ENCODE data around the gene GLP2R. TPM values are rescaled to one million over a fixed set of nuclear protein-coding genes. Genes with fewer than 3 reads are reported as not detected.
A peak's percentile ranks its signal among the peaks of the same experiment; 100 is the strongest.

Gene GLP2R
- 0.06 and 0.22 TPM in 2 replicates for total RNA-seq (2014; rRNA removed)
- percentile 17 among the genes with signal in this experiment for Bru-seq, nascent RNA
- BruChase-seq, experiment 1, labeled RNA remaining after a 6-hour chase: percentile 23 among the genes with signal in this experiment
- percentile 17 among the genes with signal in this experiment for BruChase-seq, experiment 2, labeled RNA remaining after a 2-hour chase
- long read RNA-seq, partial matches to known transcripts: 1 of 1 reads
- long read RNA-seq, other reads (novel, unspliced or antisense): 0 of 1 reads

GRCh38 chr17:9825641-9826150, at the start of gene GLP2R:
Gene GLP2R (plus strand): TSS chr17:9825924. CDS start chr17:9826064, 140 bp downstream.
- Histone ChIP-seq H3K4me2 (ENCODE audit: low read length) (no peak within 1 kb of the TSS), H3K4me1 (ENCODE audit: insufficient read depth, low read length) (no peaks in the 10 kb centered on the region), H3K9me2 (replicated peaks; ENCODE audit: low read length) (no peaks in the 10 kb centered on the region), H3K9ac (ENCODE audit: low read length) (no peak within 1 kb of the TSS), H3K4me3 (ENCODE audit: low read length) (no peak within 1 kb of the TSS), H3K79me2 (ENCODE audit: low read length) (no peaks in the 10 kb centered on the region), H3K27ac (ENCODE audit: low read length) (no peak within 1 kb of the TSS), H4K20me1 (ENCODE audit: low read length) (no peaks in the 10 kb centered on the region), H3K27me3 (ENCODE audit: low read length) (no peaks in the 10 kb centered on the region), H2AFZ (ENCODE audit: low read length) (no peak within 1 kb of the TSS), H3F3A (ENCODE audit: low read length, unreplicated experiment) (no peaks in the 10 kb centered on the region), H3K36me3 (ENCODE audit: low read depth, low read length) (no peaks in the 10 kb centered on the region), H3K9me3 (ENCODE audit: low read length) (no peaks in the 10 kb centered on the region)
- intact Hi-C loops (cut with micrococcal nuclease): no loop called here
- BruUV-seq (replicated peaks): no TSS peak
- TF ChIP-seq, protein P1, sequence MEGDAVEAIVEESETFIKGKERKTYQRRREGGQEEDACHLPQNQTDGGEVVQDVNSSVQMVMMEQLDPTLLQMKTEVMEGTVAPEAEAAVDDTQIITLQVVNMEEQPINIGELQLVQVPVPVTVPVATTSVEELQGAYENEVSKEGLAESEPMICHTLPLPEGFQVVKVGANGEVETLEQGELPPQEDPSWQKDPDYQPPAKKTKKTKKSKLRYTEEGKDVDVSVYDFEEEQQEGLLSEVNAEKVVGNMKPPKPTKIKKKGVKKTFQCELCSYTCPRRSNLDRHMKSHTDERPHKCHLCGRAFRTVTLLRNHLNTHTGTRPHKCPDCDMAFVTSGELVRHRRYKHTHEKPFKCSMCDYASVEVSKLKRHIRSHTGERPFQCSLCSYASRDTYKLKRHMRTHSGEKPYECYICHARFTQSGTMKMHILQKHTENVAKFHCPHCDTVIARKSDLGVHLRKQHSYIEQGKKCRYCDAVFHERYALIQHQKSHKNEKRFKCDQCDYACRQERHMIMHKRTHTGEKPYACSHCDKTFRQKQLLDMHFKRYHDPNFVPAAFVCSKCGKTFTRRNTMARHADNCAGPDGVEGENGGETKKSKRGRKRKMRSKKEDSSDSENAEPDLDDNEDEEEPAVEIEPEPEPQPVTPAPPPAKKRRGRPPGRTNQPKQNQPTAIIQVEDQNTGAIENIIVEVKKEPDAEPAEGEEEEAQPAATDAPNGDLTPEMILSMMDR (conservative IDR thresholded peaks at IDR 0.05; ENCODE audit: low read depth, low read length): no peak
- no peak for TF ChIP-seq EZH2phosphoT487 (IDR thresholded peaks at IDR 0.05; ENCODE audit: borderline replicate concordance, low read length)
- DNase-seq: no peak
- ChIA-PET POLR2A (ENCODE audit: unreplicated experiment) (no interaction called here), CTCF (no interaction called here)
- ATAC-seq: no peak

DNA sequence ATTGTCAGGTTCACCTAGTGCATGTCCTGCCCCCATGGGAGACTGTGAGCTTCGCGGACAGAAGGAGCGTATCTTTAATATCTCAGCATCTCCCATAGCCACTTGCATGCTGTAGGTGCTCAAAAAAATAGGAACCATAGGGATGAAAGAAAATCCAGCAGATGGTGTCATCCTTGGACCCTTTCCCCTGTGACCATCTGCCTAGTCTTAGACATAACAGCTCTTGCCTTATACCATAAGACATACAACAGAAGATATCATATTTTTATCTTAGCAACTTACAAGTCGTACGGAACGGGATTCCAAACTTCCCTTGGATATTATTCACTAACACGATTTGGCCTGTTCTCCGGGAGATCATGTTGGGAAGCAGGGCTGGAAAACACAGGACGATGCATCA, 48.8 kb upstream of the GLP2R start:
- Histone ChIP-seq H3K27me3 (ENCODE audit: low read length) (peaks cover 36% of the 10 kb centered on the region), H2AFZ (ENCODE audit: low read length) (no peak overlapping the region), H3K79me2 (ENCODE audit: low read length) (no peaks in the 10 kb centered on the region), H3K4me2 (ENCODE audit: low read length) (no peak overlapping the region), H3K9ac (ENCODE audit: low read length) (no peak overlapping the region), H3K36me3 (ENCODE audit: low read depth, low read length) (no peaks in the 10 kb centered on the region), H3K4me3 (ENCODE audit: low read length) (no peak overlapping the region), H3K4me1 (ENCODE audit: insufficient read depth, low read length) (no peaks in the 10 kb centered on the region), H3K27ac (ENCODE audit: low read length) (no peak overlapping the region), H3F3A (ENCODE audit: low read length, unreplicated experiment) (no peaks in the 10 kb centered on the region), H4K20me1 (ENCODE audit: low read length) (no peaks in the 10 kb centered on the region), H3K9me3 (ENCODE audit: low read length) (no peaks in the 10 kb centered on the region), H3K9me2 (replicated peaks; ENCODE audit: low read length) (no peaks in the 10 kb centered on the region)
- intact Hi-C loops (cut with micrococcal nuclease): no loop called here
- no TSS peak for BruUV-seq (replicated peaks)
- ATAC-seq: no peak
- ChIA-PET POLR2A (ENCODE audit: unreplicated experiment) (no interaction called here), CTCF (no interaction called here)
- TF ChIP-seq, protein P1 (conservative IDR thresholded peaks at IDR 0.05; ENCODE audit: low read depth, low read length): no peak
- TF ChIP-seq EZH2 (IDR thresholded peaks at IDR 0.05; ENCODE audit: low read length, unreplicated experiment) (no peak), EZH2phosphoT487 (IDR thresholded peaks at IDR 0.05; ENCODE audit: borderline replicate concordance, low read length) (no peak)
- DNase-seq: no peak

DNA sequence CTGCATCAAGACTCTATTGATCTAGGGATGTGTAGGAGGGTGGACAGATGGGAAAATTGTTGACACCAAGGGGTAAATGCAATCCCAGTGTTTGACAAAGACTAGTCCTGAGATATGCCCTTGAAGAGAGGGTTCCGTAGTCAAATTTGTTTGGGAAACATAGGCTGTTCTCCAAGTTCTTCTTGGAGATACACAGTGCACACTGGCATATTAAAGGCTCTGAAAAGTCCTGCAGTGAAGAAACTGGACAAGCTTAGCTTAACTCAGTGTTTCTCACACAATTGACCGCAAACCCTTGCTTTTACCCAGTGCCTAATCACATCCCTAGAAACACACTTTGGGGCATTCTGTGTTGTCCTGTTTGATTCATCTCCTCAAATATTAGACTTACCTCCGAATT, 45.2 kb upstream of the GLP2R start:
- intact Hi-C loops (cut with micrococcal nuclease): no loop called here
- H3K27ac ChIP-seq (ENCODE audit: low read length): no peak overlapping the region
- H3K4me2 ChIP-seq (ENCODE audit: low read length): no peak overlapping the region
- H3K4me1 ChIP-seq (ENCODE audit: insufficient read depth, low read length): no peaks in the 10 kb centered on the region
- TF ChIP-seq, protein P1 (conservative IDR thresholded peaks at IDR 0.05; ENCODE audit: low read depth, low read length): no peak
- TF ChIP-seq EZH2 (IDR thresholded peaks at IDR 0.05; ENCODE audit: low read length, unreplicated experiment) (no peak), EZH2phosphoT487 (IDR thresholded peaks at IDR 0.05; ENCODE audit: borderline replicate concordance, low read length) (no peak)
- no peak overlapping the region for H3K4me3 ChIP-seq (ENCODE audit: low read length)
- no TSS peak for BruUV-seq (replicated peaks)
- no peaks in the 10 kb centered on the region for H3F3A ChIP-seq (ENCODE audit: low read length, unreplicated experiment)
- H3K27me3 ChIP-seq (ENCODE audit: low read length): peaks cover 51% of the 10 kb centered on the region
- no peaks in the 10 kb centered on the region for H3K36me3 ChIP-seq (ENCODE audit: low read depth, low read length)
- no peak for ATAC-seq
- DNase-seq: no peak
- H2AFZ ChIP-seq (ENCODE audit: low read length): no peak overlapping the region
- H3K9ac ChIP-seq (ENCODE audit: low read length): no peak overlapping the region
- ChIA-PET CTCF (no interaction called here), POLR2A (ENCODE audit: unreplicated experiment) (no interaction called here)
- H3K9me2 ChIP-seq (replicated peaks; ENCODE audit: low read length): no peaks in the 10 kb centered on the region
- H4K20me1 ChIP-seq (ENCODE audit: low read length): no peaks in the 10 kb centered on the region
- H3K9me3 ChIP-seq (ENCODE audit: low read length): no peaks in the 10 kb centered on the region
- no peaks in the 10 kb centered on the region for H3K79me2 ChIP-seq (ENCODE audit: low read length)

Data from PC-3 (cell line).